ENCODE measurements around the gene SH3PXD2A.
A peak's percentile ranks its signal among the peaks of the same experiment; 100 is the strongest.

Gene SH3PXD2A

DNA sequence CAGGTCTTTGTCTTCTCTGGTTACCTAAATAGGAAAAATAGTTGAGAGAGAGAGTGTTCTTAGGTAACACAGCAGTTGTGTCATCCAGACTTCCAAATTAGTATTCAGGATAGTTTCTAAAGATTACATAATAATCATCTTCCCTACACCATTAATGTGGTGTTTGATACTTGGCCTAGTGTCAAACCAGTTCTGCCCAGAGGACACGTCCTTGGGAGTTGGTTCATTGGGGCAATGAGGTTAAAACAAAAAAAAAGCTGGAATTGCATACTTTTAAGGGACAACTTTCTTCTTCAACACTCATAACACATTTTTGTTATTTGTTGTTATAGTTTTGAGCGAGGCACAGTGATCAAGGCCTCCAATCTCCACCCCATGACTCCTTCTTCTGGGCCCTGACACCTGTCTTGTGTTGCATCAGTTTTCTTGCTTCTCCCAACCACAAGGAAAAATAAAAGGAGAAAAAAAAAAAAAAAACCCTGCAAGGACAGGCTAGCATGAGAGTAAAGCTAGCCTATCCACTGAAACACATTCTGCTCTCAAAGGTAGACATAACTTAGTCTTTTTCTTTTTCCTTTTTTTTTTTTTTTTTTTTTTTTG lies 33.8 kb upstream of the SH3PXD2A start:
- no peak for DNase-seq (ENCODE audit: low spot score in 2 of 2)
- no peak overlapping the region for H3K4me3 Mint-ChIP-seq
- no peak for ATAC-seq (replicated peaks; ENCODE audit: extremely low read depth, poor library complexity, severe bottlenecking)
- H3K9me3 Mint-ChIP-seq, result no peaks in the 10 kb centered on the region
- H3K4me1 Mint-ChIP-seq, result peaks cover 11% of the 10 kb centered on the region
- H3K36me3 Mint-ChIP-seq (ENCODE audit: insufficient read depth), result peaks cover 39% of the 10 kb centered on the region
- H3K27ac Mint-ChIP-seq (ENCODE audit: low read depth), result no peak overlapping the region
- no peaks in the 10 kb centered on the region for H3K27me3 Mint-ChIP-seq

DNA sequence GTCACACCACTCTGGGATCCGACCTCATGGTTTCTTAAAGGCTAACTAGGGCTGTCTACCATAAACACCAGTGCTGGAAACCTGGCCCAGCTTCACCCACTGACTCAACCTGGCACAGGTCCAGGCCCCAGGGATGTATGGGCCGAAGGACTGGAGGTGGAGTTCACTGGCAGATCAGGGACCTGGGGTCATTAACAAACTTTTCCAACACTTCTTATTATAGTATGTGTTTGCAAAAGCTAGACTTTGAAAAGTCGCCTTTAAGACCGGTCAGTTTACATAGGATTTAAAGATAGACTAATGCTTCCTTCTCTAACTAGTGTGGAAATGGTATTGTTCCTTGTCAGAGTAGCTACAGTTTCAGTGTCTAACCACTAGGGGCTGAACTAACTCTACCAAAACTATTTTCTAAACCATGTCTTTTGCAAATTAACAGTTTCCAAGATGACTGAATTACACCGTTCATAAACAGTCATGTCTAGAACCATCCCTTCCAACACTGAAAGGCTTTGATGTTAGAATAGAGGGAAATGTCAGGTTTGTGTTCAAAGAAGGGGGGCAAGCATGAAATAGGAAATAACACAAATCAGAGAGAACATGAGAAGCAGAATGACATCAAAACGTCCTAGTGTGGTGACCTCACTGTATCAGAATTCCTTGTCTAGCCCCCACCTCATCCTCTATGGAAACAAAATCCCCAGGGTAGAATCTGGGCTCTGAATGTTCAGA lies 32.9 kb upstream of the SH3PXD2A start:
- Mint-ChIP-seq H3K27ac (ENCODE audit: low read depth) (peak overlapping the region; percentile 32), H3K9me3 (no peaks in the 10 kb centered on the region), H3K36me3 (ENCODE audit: insufficient read depth) (peaks cover 40% of the 10 kb centered on the region), H3K27me3 (no peaks in the 10 kb centered on the region), H3K4me1 (peaks cover 11% of the 10 kb centered on the region), H3K4me3 (no peak overlapping the region)
- no peak for DNase-seq (ENCODE audit: low spot score in 2 of 2)
- peak; percentile 58 for ATAC-seq (replicated peaks; ENCODE audit: extremely low read depth, poor library complexity, severe bottlenecking)

DNA sequence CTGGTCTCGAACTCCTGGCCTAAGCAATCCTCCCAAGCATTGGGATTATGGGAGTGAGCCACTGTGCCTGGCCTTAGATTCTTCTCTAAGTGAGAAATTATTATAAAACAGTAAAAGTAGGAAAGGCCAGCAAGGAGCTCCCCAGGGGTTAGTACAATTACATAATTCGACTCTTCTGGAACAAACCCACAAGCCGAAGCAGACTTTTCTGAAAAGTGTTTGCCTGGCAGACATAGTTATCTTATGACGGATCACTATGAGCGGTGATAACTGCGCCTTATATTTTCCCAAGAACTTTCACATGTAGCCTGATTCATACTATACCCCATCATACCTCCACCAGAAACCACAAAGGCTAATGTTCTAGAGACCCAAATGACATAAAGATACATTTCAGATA lies 30.2 kb upstream of the SH3PXD2A start:
- no peak for ATAC-seq (replicated peaks; ENCODE audit: extremely low read depth, poor library complexity, severe bottlenecking)
- peaks cover 11% of the 10 kb centered on the region for H3K4me1 Mint-ChIP-seq
- no peaks in the 10 kb centered on the region for H3K9me3 Mint-ChIP-seq
- H3K27ac Mint-ChIP-seq (ENCODE audit: low read depth), result no peak overlapping the region
- H3K36me3 Mint-ChIP-seq (ENCODE audit: insufficient read depth), result peaks cover 47% of the 10 kb centered on the region
- no peak overlapping the region for H3K4me3 Mint-ChIP-seq
- H3K27me3 Mint-ChIP-seq, result no peaks in the 10 kb centered on the region
- no peak for DNase-seq (ENCODE audit: low spot score in 2 of 2)

DNA sequence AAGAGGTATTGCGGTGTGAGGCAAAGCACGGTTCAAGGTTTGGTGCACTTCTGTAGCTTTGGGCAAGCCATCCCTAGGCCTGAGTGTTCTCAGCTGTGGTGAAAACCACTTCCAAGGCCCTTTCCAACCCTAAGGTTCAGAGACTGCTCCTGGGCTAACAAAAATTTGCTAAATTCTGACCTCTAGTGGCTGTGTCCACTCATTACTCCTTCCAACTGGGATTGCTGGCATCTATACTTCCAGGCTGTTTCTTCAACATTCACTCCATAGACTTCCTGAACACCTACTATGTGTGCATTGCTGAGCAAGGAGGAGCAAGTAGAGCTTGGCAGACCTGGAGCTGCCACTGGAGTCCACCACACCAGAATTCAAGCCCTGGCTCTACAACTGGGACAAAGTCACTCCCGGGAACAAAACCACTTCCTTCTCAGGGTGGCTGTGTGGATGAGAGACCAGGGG lies 29.3 kb upstream of the SH3PXD2A start:
- H3K27ac Mint-ChIP-seq (ENCODE audit: low read depth), result no peak overlapping the region
- H3K4me1 Mint-ChIP-seq, result peaks cover 11% of the 10 kb centered on the region
- H3K36me3 Mint-ChIP-seq (ENCODE audit: insufficient read depth), result peaks cover 51% of the 10 kb centered on the region
- ATAC-seq (replicated peaks; ENCODE audit: extremely low read depth, poor library complexity, severe bottlenecking) (no peak), DNase-seq (ENCODE audit: low spot score in 2 of 2) (no peak)
- no peaks in the 10 kb centered on the region for H3K27me3 Mint-ChIP-seq
- no peaks in the 10 kb centered on the region for H3K9me3 Mint-ChIP-seq
- H3K4me3 Mint-ChIP-seq, result no peak overlapping the region

DNA sequence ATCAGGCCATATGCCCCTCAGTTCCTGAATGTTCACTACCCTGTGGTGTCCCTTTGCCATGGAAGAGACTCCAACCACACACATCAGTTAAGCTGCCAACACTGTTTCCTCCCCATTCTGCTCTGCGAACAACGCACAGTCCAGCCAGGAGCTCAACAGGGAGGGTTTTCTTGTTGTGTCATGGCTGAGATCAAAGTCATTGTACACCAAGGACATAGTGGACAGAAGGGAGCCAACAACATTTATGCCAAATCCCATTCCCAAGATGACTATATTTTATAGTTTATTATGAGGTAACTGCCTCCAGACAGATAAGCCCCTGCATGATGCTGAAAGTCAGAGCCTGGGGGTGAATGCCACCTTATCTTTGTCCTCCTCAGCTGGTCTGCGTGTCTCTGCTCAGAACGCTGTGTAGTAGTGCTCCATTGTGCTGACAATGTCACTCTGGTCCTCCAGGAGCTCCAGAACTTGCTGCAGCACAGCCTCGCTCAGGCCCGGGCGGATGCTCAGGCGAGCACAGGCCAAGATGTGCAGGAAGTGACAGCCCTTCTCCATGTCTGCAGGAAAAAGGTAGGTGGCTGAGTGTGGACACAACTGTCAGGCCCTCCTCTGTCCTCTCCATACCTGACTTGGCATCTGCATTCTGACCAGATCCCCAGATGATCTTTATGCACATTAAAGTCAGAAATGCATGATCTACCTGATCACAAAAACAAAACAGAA lies 27.1 kb upstream of the SH3PXD2A start:
- Mint-ChIP-seq H3K4me3 (no peak overlapping the region), H3K4me1 (peaks cover 12% of the 10 kb centered on the region), H3K9me3 (no peaks in the 10 kb centered on the region), H3K36me3 (ENCODE audit: insufficient read depth) (peaks cover 51% of the 10 kb centered on the region), H3K27me3 (no peaks in the 10 kb centered on the region), H3K27ac (ENCODE audit: low read depth) (no peak overlapping the region)
- ATAC-seq (replicated peaks; ENCODE audit: extremely low read depth, poor library complexity, severe bottlenecking) (no peak), DNase-seq (ENCODE audit: low spot score in 2 of 2) (no peak)

DNA sequence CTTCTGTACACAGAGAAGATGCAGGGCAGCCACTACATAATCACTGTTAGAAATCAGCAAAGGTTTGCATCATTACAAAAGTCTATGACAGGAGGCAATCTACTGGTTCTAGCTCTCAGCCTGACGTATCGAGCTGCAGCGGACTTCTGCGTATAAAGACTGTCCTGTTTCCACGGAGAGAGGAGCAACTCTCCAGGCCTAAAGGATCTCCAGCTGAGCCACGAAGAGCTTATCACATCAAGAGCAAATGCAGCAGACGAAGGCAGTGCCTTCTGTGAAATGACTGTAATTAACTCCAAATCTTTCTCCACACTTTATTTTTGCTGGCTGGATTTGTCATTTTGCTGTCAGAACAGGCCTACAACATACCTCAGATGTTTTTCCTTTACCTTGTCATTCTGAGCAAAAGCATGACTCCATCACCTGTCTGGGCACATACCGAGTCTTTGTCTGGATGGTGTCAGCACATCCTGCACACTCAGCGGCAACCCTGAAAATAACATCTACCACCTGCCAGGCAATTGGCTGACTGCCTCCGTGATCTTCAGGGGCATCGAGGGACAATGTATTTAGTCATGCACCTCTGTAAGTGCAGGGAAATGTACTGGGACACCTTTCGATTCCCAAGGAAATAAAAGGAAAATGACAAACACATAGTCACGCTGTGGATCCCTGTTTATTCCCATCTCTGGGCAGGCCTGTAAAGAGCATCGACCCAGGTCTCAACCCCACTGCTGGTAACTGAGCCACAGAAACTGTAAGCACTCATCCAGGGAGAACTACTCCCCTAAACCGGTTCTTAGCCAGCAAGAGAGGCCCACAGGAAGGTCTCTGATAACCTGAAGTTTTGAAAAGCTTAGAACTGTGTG lies 26.3 kb upstream of the SH3PXD2A start:
- no peak overlapping the region for H3K27ac Mint-ChIP-seq (ENCODE audit: low read depth)
- H3K27me3 Mint-ChIP-seq, result no peaks in the 10 kb centered on the region
- peaks cover 45% of the 10 kb centered on the region for H3K36me3 Mint-ChIP-seq (ENCODE audit: insufficient read depth)
- H3K9me3 Mint-ChIP-seq, result no peaks in the 10 kb centered on the region
- peaks cover 12% of the 10 kb centered on the region for H3K4me1 Mint-ChIP-seq
- no peak for ATAC-seq (replicated peaks; ENCODE audit: extremely low read depth, poor library complexity, severe bottlenecking)
- DNase-seq (ENCODE audit: low spot score in 2 of 2), result no peak
- H3K4me3 Mint-ChIP-seq, result no peak overlapping the region

DNA sequence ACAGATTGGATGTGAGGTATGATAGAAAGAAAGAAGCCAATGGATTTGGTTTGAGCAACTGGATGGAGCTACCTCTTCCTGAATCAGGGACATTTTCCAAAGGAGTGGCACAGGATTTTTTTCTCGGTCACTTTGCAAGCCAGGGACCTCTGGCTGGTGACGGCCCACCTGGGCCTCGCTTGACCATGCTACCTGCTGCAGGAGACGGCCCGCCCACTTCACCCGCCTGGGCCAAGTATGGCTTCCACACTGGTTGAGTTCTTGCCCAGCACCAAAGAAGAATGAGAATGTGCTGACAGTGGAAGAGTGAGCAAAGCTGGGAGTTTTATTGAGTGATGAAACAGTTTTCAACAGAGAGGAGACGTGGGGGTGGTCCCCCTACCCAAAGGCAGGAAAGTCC lies 24.5 kb upstream of the SH3PXD2A start:
- ATAC-seq (replicated peaks; ENCODE audit: extremely low read depth, poor library complexity, severe bottlenecking), result no peak
- Mint-ChIP-seq H3K36me3 (ENCODE audit: insufficient read depth) (peaks cover 41% of the 10 kb centered on the region), H3K27ac (ENCODE audit: low read depth) (no peak overlapping the region), H3K9me3 (no peaks in the 10 kb centered on the region), H3K4me1 (peaks cover 12% of the 10 kb centered on the region), H3K4me3 (no peak overlapping the region), H3K27me3 (no peaks in the 10 kb centered on the region)
- DNase-seq (ENCODE audit: low spot score in 2 of 2), result no peak

DNA sequence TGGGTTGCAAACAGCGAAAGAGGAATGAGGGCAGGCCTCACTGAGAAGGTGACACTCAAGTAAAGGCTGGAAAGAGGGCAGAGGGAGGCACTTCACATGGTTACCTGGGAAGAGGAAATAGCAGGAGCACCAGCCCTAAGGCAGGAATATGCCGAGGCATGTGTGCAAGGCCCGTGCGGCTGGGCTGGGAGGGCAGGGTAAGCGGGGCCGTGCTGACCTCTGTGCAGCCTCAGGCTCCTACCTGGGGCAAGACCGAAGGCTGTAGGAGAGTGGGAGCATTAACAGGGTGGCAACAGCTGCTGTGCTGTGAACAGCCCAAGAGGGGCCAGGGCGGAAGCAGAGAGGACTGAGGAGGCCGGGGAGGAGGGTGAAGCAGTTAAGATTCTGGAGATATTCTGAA lies 24.0 kb upstream of the SH3PXD2A start:
- Mint-ChIP-seq H3K27me3 (no peaks in the 10 kb centered on the region), H3K36me3 (ENCODE audit: insufficient read depth) (peaks cover 41% of the 10 kb centered on the region), H3K27ac (ENCODE audit: low read depth) (no peak overlapping the region), H3K9me3 (no peaks in the 10 kb centered on the region), H3K4me1 (peaks cover 12% of the 10 kb centered on the region), H3K4me3 (no peak overlapping the region)
- DNase-seq (ENCODE audit: low spot score in 2 of 2), result no peak
- ATAC-seq (replicated peaks; ENCODE audit: extremely low read depth, poor library complexity, severe bottlenecking), result no peak

DNA sequence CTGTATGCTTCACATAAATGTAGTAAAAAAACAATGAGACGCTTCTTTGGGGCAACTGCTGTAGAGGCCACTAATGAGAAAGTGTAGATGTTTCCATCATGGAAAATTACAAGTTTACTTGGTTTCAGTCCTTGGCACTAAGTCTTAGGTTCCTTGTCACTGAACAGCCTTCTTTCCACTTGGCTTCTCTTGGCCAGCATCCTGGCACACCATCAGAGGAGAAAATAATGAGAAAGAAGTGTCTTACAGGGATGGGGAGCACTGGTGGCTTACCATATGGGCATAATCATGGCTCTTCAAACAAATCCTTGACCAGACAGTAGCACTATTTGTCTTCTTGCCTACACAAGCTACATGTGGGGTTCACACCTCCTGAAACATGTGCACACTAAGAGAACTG lies 22.5 kb upstream of the SH3PXD2A start:
- peaks cover 39% of the 10 kb centered on the region for H3K36me3 Mint-ChIP-seq (ENCODE audit: insufficient read depth)
- peaks cover 12% of the 10 kb centered on the region for H3K4me1 Mint-ChIP-seq
- ATAC-seq (replicated peaks; ENCODE audit: extremely low read depth, poor library complexity, severe bottlenecking), result no peak
- no peaks in the 10 kb centered on the region for H3K9me3 Mint-ChIP-seq
- H3K27ac Mint-ChIP-seq (ENCODE audit: low read depth), result no peak overlapping the region
- H3K27me3 Mint-ChIP-seq, result no peaks in the 10 kb centered on the region
- H3K4me3 Mint-ChIP-seq, result no peak overlapping the region
- DNase-seq (ENCODE audit: low spot score in 2 of 2), result no peak

DNA sequence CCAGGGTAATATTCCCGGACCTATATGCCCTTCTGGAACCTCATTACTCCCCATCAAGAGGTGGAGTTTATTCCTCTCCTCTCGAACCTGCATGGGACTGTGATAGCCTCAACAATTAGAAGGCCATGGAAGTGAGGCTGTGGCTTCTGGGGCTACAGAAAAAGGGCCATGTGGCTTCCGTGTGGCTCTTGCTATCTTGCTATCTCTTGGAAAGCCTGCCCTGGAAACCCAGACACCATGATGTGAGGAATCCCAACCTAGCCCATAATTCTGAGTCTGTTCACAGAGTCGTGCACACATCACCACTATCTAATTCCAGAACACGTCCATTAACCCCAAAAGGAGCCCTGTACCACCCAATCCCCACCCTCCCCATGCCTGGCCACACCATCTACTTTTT lies 20.8 kb upstream of the SH3PXD2A start:
- peaks cover 27% of the 10 kb centered on the region for H3K36me3 Mint-ChIP-seq (ENCODE audit: insufficient read depth)
- DNase-seq (ENCODE audit: low spot score in 2 of 2) (no peak), ATAC-seq (replicated peaks; ENCODE audit: extremely low read depth, poor library complexity, severe bottlenecking) (no peak)
- no peaks in the 10 kb centered on the region for H3K27me3 Mint-ChIP-seq
- no peak overlapping the region for H3K4me3 Mint-ChIP-seq
- no peaks in the 10 kb centered on the region for H3K9me3 Mint-ChIP-seq
- no peak overlapping the region for H3K27ac Mint-ChIP-seq (ENCODE audit: low read depth)
- peaks cover 12% of the 10 kb centered on the region for H3K4me1 Mint-ChIP-seq

DNA sequence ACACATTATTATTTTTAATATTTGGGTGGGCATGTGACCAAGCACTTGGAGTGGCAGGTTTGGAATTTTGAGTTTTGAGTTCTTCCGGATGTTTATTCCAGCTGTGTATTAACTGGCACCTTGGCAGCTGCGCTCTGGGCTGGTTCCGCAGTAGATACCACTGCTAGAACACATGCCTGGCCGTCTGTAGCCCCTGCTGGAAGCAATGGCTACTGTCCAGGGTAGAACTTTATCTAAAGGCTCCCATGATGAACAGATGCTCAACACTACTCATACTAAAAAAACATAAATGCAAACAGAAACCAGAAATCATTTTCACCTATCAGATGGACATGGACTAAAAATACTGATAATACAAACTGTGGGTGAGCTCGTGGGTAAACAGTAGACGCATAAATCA lies 19.4 kb upstream of the SH3PXD2A start:
- no peak for ATAC-seq (replicated peaks; ENCODE audit: extremely low read depth, poor library complexity, severe bottlenecking)
- no peak overlapping the region for H3K27ac Mint-ChIP-seq (ENCODE audit: low read depth)
- H3K4me1 Mint-ChIP-seq, result peaks cover 12% of the 10 kb centered on the region

DNA sequence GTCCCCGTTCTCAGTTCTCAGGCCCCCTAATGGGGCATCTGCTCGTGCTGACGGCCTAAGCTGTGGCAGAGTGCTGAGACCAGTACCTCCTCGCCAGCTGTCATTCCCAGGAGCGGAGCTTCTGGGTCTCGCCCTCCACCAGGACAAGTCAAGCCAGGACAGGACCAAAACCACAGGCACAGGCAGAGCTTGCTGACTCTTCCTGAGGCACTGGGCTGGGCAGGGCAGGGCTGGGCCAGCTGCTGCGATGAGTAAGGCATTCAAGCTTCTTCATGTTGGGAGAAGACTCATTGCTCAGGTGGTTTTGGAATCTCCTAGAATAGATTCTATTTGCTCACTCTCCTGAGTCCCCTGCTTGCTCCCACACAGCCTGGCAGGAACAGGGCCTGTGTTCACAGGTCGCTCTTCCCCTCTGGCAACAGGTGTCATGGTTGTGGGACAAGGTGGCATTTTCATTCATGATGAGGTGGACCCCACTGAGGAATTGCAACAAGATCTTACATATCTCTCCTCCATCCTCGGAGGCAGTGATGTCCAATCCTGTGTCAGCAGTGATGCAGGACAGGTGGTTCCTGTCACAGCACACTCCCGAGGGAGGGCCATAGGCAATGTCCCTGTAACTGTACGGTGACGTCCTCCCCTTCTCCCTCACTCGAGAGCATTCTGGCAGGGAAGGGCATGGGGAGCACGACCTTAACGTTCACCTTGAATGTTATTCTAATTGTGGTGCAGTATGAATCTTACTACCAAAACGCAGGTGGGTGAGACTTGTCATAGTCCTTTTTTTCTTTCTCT lies 17.0 kb upstream of the SH3PXD2A start:
- H3K36me3 Mint-ChIP-seq (ENCODE audit: insufficient read depth), result peaks cover 9% of the 10 kb centered on the region
- DNase-seq (ENCODE audit: low spot score in 2 of 2) (no peak), ATAC-seq (replicated peaks; ENCODE audit: extremely low read depth, poor library complexity, severe bottlenecking) (no peak)
- no peaks in the 10 kb centered on the region for H3K4me1 Mint-ChIP-seq
- H3K9me3 Mint-ChIP-seq, result no peaks in the 10 kb centered on the region
- no peaks in the 10 kb centered on the region for H3K27me3 Mint-ChIP-seq
- no peak overlapping the region for H3K27ac Mint-ChIP-seq (ENCODE audit: low read depth)
- H3K4me3 Mint-ChIP-seq, result no peak overlapping the region

More for the DNA sequence above, 19.4 kb upstream of the SH3PXD2A start:
- no peaks in the 10 kb centered on the region for H3K9me3 Mint-ChIP-seq
- no peak overlapping the region for H3K4me3 Mint-ChIP-seq
- peaks cover 18% of the 10 kb centered on the region for H3K36me3 Mint-ChIP-seq (ENCODE audit: insufficient read depth)
- no peaks in the 10 kb centered on the region for H3K27me3 Mint-ChIP-seq
- no peak for DNase-seq (ENCODE audit: low spot score in 2 of 2)
